BLaER1 (cell line): ENCODE results near the gene ALKBH7.

Experiments used
- H3K27ac ChIP-seq: shearing (Covaris generic); formaldehyde crosslinking; 2 replicates; pipeline ENCODE4 v1.8.1; 2022
- H3K27me3 ChIP-seq: shearing (Covaris generic); formaldehyde crosslinking; 2 replicates; pipeline ENCODE4 v1.8.1; 2022
- H3K36me3 ChIP-seq: shearing (Covaris generic); formaldehyde crosslinking; 2 replicates; pipeline ENCODE4 v1.8.1; 2022
- H3K4me1 ChIP-seq: shearing (Covaris generic); formaldehyde crosslinking; 2 replicates; pipeline ENCODE4 v1.8.1; 2022
- H3K4me2 ChIP-seq: shearing (Covaris generic); formaldehyde crosslinking; 2 replicates; pipeline ENCODE4 v1.8.1; 2022
- H3K4me3 ChIP-seq: shearing (Covaris generic); formaldehyde crosslinking; 2 replicates; pipeline ENCODE4 v1.8.1; 2022
- H3K9ac ChIP-seq: shearing (Covaris generic); formaldehyde crosslinking; 2 replicates; pipeline ENCODE4 v1.8.1; 2022
- H3K9me3 ChIP-seq: shearing (Covaris generic); formaldehyde crosslinking; 2 replicates; pipeline ENCODE4 v1.8.1; 2022
- H4K20me1 ChIP-seq: shearing (Covaris generic); formaldehyde crosslinking; 2 replicates; pipeline ENCODE4 v1.8.1; 2022
- Cebpa-rat ChIP-seq: shearing (Covaris generic); IDR thresholded peaks from 2 replicates; pipeline ENCODE4 v1.8.1; 2022

The ALKBH7 gene

DNA sequence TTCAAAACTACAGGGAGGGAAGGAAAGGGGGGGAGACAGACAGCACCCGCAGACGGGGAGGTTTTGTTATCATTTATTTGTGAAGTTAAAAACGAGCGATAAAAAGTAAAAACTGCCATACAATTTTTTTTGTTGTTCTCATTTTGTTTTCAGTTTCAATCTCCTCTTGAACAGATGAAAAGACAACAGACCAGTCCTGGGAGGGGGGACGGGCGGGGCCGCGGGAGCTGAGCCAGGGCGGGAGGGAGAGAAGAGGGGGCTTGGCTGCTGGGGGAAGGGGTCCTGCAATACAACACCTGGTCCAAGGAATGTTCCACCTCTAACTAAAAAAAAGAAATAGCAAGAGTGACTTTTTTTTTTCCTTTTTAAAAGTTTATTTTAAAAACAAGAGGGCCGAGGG is 40.7 kb downstream of the ALKBH7 start:
- Histone ChIP-seq H3K9ac (no peak overlapping the region), H3K36me3 (peaks cover 64% of the 10 kb centered on the region), H3K27ac (no peak overlapping the region), H4K20me1 (peaks cover 62% of the 10 kb centered on the region), H3K9me3 (no peaks in the 10 kb centered on the region), H3K4me2 (no peak overlapping the region), H3K4me3 (no peak overlapping the region), H3K27me3 (no peaks in the 10 kb centered on the region), H3K4me1 (no peaks in the 10 kb centered on the region)
- no peak for TF ChIP-seq Cebpa-rat

DNA sequence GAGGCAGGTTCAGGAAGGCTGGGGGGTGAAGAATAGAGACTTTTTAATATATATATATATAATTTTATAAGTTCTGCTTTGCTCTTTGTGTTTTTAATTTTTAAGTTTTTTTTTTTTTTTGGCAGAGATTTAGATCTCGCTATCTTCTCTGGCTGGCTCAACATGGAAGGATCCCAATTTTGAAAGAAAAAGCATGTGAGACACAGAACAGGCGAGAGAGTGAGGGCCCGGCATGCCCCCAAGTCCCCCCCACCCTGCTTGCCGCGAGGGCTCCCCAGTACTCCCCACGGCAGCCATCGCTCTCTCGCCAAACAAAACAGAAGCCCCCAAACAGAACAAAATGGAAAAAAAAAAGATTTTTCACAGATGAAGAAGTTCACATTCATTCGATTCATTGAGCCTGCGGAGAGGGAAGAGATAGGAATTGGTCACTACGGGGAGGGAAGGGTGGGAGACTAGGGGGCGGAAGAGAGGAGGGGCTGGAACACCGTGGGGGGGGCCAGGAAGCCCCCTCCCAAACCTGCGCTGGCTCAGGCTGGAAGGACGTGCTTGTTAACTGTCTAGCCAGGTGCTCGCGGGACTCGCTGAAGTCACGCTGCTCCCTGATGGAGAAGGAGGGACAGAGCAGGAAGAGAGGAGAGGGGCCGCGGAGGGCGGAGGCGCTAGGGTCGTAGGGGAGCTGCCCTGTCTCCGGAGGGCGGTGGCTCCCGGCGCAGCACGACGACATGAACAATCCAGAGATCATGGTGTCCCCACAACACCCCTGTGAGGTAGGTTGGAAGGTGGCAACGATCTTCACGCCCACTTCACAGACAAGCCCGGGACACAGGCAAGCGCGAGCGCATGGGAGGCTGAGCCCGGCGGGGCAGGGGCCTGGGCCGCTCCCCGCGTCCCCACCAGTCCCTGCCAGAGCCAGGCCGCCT is 41.4 kb downstream of the ALKBH7 start:
- no peaks in the 10 kb centered on the region for H3K27me3 ChIP-seq
- peaks cover 71% of the 10 kb centered on the region for H3K36me3 ChIP-seq
- peaks cover 69% of the 10 kb centered on the region for H4K20me1 ChIP-seq
- H3K9ac ChIP-seq: no peak overlapping the region
- no peak for TF ChIP-seq Cebpa-rat
- no peak overlapping the region for H3K4me3 ChIP-seq
- H3K4me2 ChIP-seq: no peak overlapping the region
- H3K4me1 ChIP-seq: no peaks in the 10 kb centered on the region
- no peak overlapping the region for H3K27ac ChIP-seq
- H3K9me3 ChIP-seq: no peaks in the 10 kb centered on the region

DNA sequence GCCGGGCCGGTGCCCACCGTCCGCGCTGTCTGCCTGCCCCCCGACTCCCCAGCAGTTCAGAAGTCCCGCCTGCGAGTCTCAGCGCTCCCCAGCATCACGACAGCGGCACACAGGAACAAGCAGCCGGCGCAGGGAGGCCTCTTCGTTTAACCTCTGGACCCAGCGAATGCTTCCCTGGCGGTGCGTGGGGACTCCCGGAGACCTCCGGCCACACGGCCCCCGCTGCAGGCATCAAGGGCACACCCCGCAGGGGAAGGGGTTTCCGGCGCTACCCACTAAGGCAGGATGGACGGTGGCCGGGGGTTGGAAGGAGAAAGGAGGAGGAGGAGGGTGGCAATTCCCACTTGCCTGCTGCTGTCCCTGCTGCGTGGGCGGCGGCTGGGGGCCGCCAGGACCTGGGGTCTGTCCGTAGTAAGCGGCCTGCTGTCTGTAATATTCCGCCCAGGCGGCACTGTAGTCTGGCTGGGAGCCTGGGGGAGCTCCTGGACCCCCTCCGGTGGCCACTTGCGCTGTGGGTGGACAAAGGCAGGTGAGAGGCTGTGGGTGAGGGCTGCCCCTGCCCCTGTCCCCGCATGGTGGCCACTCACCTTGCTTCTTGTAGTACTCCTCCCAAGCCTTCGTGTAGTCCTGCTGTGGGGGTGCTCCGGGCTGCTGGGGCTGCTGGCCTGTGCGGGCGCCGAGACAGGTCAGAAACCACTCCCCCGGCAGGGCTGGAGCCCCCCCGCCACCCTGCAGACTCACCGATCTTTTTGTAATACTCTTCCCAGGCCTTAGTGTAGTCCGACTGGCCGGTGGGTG is 42.4 kb downstream of the ALKBH7 start:
- H3K27ac ChIP-seq: no peak overlapping the region
- no peak for TF ChIP-seq Cebpa-rat
- peaks cover 79% of the 10 kb centered on the region for H4K20me1 ChIP-seq
- H3K27me3 ChIP-seq: no peaks in the 10 kb centered on the region
- H3K4me1 ChIP-seq: no peaks in the 10 kb centered on the region
- H3K4me3 ChIP-seq: no peak overlapping the region
- H3K4me2 ChIP-seq: no peak overlapping the region
- no peak overlapping the region for H3K9ac ChIP-seq
- H3K9me3 ChIP-seq: no peaks in the 10 kb centered on the region
- peaks cover 81% of the 10 kb centered on the region for H3K36me3 ChIP-seq

DNA sequence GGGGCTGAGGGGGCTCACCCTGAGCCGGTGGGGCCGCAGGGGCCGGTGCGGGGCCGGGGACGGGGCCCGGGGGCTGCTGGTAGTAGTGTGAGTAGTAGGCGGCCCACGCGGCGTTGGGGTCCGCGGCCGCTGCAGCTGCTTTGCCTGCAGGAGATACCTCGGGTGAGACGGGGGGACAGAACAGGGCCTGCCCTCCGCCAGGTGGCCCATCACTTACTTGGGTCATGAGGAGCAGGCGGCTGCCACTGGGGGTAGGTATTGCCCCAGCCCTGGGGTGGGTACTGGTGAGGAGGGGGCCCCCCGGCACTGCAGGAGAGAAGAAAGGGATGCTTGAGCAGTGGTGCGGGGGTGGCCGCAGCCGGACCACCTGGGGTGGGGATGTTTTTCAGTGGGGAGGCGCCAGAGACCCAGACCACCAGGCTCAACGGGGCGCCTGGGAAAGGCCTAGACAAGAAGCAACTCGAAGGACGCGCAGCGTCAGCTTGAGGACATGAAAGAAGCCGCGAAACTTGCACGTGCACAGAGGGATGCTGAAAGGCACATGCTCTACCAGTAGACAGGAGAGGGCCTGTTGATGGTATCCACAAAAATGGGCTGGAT is 43.1 kb downstream of the ALKBH7 start:
- TF ChIP-seq Cebpa-rat: no peak
- H3K4me1 ChIP-seq: no peaks in the 10 kb centered on the region
- H3K9me3 ChIP-seq: no peaks in the 10 kb centered on the region
- no peaks in the 10 kb centered on the region for H3K27me3 ChIP-seq
- H3K9ac ChIP-seq: no peak overlapping the region
- H3K4me2 ChIP-seq: no peak overlapping the region
- H3K27ac ChIP-seq: no peak overlapping the region
- no peak overlapping the region for H3K4me3 ChIP-seq
- peaks cover 88% of the 10 kb centered on the region for H3K36me3 ChIP-seq
- peaks cover 86% of the 10 kb centered on the region for H4K20me1 ChIP-seq

DNA sequence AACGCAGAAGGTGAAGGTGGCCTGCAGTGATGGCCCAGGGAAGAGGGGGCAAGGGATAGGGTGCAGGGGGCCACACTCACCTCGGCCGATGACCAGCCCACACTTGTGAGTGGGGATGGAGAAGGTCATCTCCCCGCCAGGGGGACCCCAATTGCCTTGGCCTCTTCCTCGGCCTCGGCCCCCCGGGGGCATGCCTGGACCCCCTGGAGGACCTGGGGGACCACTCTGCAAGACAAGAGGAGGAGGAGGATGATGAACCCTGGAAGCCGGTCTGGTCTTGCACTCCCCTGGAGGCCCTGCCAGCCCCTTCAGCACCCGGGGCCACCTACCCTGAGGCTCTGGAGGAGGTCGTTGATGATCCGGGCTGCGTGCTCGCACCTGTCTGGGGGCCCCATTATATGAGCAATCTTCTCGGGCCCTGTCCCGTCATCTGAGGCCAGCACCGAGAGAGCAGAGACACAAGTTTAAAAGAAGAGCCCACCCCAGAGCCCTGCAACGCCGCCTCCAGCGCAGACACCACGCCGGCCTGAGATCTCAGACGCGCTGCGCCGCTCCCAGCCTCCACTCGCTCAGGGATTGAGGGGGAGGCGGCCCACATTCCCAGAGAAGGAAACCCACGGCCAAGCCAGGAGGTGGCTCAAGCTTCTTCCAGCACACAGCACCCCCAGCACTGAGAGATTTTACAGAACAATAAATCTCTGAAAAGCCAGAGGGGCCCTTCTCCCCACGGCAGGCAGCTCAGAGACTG is 44.2 kb downstream of the ALKBH7 start:
- Histone ChIP-seq H3K27me3 (no peaks in the 10 kb centered on the region), H3K9me3 (no peaks in the 10 kb centered on the region), H4K20me1 (peaks cover 92% of the 10 kb centered on the region), H3K4me3 (no peak overlapping the region), H3K9ac (no peak overlapping the region), H3K36me3 (peaks cover 97% of the 10 kb centered on the region), H3K4me1 (0 out of 2 replicates have a peak, but pooled peaks cover under 1% of the 10 kb centered on the region), H3K27ac (no peak overlapping the region), H3K4me2 (no peak overlapping the region)
- no peak for TF ChIP-seq Cebpa-rat

DNA sequence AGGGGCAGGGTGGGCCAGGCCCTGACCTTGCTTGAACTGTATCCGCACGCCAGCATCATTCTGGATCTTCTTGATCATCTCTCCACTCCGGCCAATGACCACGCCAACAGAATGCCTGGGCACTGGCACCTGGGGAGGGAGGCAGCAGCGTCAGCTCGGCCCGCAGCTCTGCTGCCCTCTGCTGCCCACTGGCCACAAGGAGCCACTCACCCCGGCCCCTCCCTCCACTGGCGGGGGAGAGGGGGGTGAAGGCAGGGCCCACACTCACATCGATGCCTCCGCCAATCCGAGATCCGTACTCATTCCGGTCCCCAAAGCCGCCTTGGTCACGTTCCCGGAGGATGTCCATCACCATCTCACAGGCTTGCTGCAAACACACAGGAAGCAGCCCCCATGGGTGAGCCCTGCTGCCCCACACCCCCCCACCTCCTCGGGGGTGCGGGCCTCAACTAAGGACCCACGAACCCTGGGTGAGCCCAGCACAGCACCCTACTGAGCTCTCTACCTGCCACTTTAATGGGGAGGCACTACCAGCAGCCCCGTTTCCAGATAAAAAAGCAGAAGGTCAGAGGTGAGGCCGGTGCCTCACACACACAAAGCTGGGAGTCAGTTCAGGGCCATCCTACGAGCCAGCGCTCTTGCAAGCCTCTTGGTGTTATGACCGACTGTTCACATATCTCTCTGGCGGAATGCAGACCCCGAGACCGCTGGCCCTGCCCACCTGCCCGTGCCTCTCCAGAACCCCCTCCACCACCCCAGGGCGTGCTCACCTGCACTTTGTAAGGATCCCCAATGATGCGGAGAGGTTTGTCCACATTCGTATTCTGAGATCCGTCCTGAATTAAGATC is 45.3 kb downstream of the ALKBH7 start:
- no peak for TF ChIP-seq Cebpa-rat
- H3K9me3 ChIP-seq: no peaks in the 10 kb centered on the region
- H4K20me1 ChIP-seq: peaks cover 92% of the 10 kb centered on the region
- H3K4me1 ChIP-seq: peaks cover 11% of the 10 kb centered on the region
- no peak overlapping the region for H3K27ac ChIP-seq
- peaks cover 97% of the 10 kb centered on the region for H3K36me3 ChIP-seq
- no peak overlapping the region for H3K9ac ChIP-seq
- H3K4me3 ChIP-seq: no peak overlapping the region
- no peaks in the 10 kb centered on the region for H3K27me3 ChIP-seq
- no peak overlapping the region for H3K4me2 ChIP-seq

DNA sequence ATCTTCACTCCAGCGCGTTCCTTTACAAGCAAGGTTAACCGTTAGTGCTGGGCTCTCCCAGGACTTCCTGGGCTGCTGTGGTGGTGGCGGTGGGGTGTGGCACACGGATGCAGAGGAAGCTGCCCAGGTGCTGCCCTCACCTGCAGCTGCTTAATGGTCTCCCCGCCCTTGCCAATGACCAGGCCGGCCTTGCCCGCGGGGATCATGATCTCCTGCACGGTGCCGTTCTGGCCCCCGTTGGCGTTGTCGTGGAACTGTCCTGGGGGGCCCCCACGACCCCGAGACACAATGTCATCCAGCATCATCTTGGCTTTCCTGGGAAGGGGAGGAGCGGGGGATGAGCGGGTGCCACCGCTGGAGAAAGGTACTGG is 46.0 kb downstream of the ALKBH7 start:
- Histone ChIP-seq H3K36me3 (peaks cover 91% of the 10 kb centered on the region), H4K20me1 (peaks cover 96% of the 10 kb centered on the region), H3K4me2 (no peak overlapping the region), H3K9ac (no peak overlapping the region), H3K27ac (no peak overlapping the region), H3K9me3 (no peaks in the 10 kb centered on the region), H3K4me1 (peaks cover 17% of the 10 kb centered on the region), H3K27me3 (no peaks in the 10 kb centered on the region), H3K4me3 (no peak overlapping the region)
- no peak for TF ChIP-seq Cebpa-rat

DNA sequence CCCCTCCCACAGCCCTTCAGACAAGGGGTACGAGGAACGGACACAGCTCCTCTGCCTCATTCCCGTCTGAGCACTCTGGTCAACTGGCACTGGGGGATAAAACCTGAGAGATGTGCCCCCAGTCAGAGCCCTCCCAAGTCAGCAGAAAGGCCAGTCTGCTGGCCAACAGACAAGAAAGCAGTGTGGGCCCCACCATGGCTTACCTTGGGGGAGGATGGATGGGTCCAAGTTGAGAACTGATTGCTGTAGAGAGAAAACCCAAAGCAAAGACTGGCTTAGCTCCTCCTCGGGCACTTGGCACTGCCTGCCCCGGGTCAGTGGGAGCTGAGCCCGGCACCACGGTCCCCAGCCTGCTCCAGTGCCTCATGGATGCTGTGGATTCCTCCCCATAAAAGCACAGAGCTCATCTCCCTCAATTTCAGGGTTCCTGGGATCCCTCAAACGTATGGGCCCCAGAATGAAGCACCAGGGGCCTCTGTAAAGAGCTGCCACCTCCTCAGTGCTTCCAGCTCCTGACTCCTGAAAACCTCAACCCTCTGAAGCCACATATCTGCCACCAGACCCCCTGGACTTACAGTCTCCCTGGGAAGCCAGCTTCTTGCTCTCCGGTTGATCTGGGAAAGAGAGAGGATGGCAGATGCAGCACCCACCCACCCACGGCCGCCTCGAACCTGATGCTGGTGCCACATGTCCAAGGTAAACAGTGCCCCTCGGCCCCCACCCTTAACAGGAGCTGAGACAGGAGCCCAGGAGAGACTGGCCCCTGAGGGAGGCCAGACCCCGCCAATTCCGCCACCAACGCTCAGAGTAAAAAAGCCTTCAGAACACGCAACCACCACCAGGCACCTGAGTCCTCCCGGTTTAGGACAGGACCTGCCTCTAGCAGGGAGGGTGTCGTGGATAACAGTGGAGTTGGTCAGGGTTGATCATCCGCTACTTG is 48.8 kb downstream of the ALKBH7 start:
- no peaks in the 10 kb centered on the region for H3K27me3 ChIP-seq
- H3K9ac ChIP-seq: peak overlapping the region; percentile 98; the same call in 1 of the 2 replicates
- no peak overlapping the region for H3K4me3 ChIP-seq
- H3K36me3 ChIP-seq: peaks cover 66% of the 10 kb centered on the region
- H3K4me2 ChIP-seq: peak overlapping the region; percentile 91; the same call in 1 of the 2 replicates
- no peak for TF ChIP-seq Cebpa-rat
- no peaks in the 10 kb centered on the region for H3K9me3 ChIP-seq
- H3K27ac ChIP-seq: no peak overlapping the region
- H3K4me1 ChIP-seq: peaks cover 28% of the 10 kb centered on the region
- H4K20me1 ChIP-seq: peaks cover 79% of the 10 kb centered on the region
